HT-29 (cell line): ENCODE measurements around the gene SLX1A. TPM values are rescaled to one million over a fixed set of nuclear protein-coding genes. Genes with fewer than 3 reads are reported as not detected.
"Not testable (repeated sequence)": the region's sequence is repeated elsewhere in the genome, so short reads cannot be mapped to it uniquely, and the experiment has no call there.

ENCODE experiments used
- DNase-seq: peaks from one replicate; pipeline ENCODE4 v3.0.0-alpha.2; 2015; ENCODE audit warnings: low spot score
- total RNA-seq: library from RNA; depleted of rRNA; stranded (reverse); fragments of >200 nt; shearing (Covaris generic); gene quantifications from 2 replicates; pipeline ENCODE4 v1.2.3, GENCODE V29; 2014; rRNA removed

Gene SLX1A
- total RNA-seq = 81.6 and 97.9 TPM in 2 replicates

- not testable (repeated sequence) for DNase-seq
These were observed at the start of gene SLX1A, which contains the start of gene BOLA2B for GRCh38 chr16:30193615-30194014. Gene SLX1A, plus strand, starts transcription at chr16:30193875. Its CDS starts 210 bp downstream, at chr16:30194085. Gene BOLA2B, minus strand, starts transcription at chr16:30193666. Its CDS starts 71 bp downstream, at chr16:30193595.

GRCh38 chr16:30144017-30144416, 49.7 kb upstream of the SLX1A start:
- DNase-seq = no peak

- DNase-seq = no peak
These were observed 48.8 kb upstream of the SLX1A start for GRCh38 chr16:30144917-30145316.

- no peak for DNase-seq
These were observed 48.0 kb upstream of the SLX1A start for GRCh38 chr16:30145657-30146056.

GRCh38 chr16:30147843-30148510, 45.7 kb upstream of the SLX1A start:
- no peak for DNase-seq

GRCh38 chr16:30149250-30149930, 44.3 kb upstream of the SLX1A start:
- DNase-seq = no peak

GRCh38 chr16:30151091-30151490, 42.6 kb upstream of the SLX1A start:
- no peak for DNase-seq

- no peak for DNase-seq
These were observed 41.2 kb upstream of the SLX1A start for GRCh38 chr16:30152517-30152916.

- no peak for DNase-seq
These were observed 38.5 kb upstream of the SLX1A start for GRCh38 chr16:30155188-30155587.

GRCh38 chr16:30157214-30157613, 36.5 kb upstream of the SLX1A start:
- DNase-seq = no peak

- no peak for DNase-seq
These were observed 30.1 kb upstream of the SLX1A start for GRCh38 chr16:30163538-30163937.

GRCh38 chr16:30166202-30166902, 27.3 kb upstream of the SLX1A start:
- no peak for DNase-seq

- not testable (repeated sequence) for DNase-seq
These were observed 24.9 kb upstream of the SLX1A start for GRCh38 chr16:30168746-30169145.

GRCh38 chr16:30169416-30169815, 24.3 kb upstream of the SLX1A start:
- DNase-seq = not testable (repeated sequence)

GRCh38 chr16:30170145-30170544, 23.5 kb upstream of the SLX1A start:
- not testable (repeated sequence) for DNase-seq

GRCh38 chr16:30173054-30173453, 20.6 kb upstream of the SLX1A start:
- DNase-seq = no peak

- DNase-seq = not testable (repeated sequence)
These were observed 16.8 kb upstream of the SLX1A start for GRCh38 chr16:30176876-30177275.

- no peak for DNase-seq
These were observed 14.5 kb upstream of the SLX1A start for GRCh38 chr16:30179195-30179594.

- DNase-seq = no peak
These were observed 13.7 kb upstream of the SLX1A start for GRCh38 chr16:30179931-30180330.

- DNase-seq = no peak
These were observed 12.9 kb upstream of the SLX1A start for GRCh38 chr16:30180741-30181140.

- peak; percentile 80 for DNase-seq
These were observed 10.2 kb upstream of the SLX1A start, which contains the start of gene CORO1A for GRCh38 chr16:30183233-30184095. Gene CORO1A, plus strand, starts transcription at chr16:30183602. Its CDS starts 1,608 bp downstream, at chr16:30185210.
